ENCODE results near the gene MANSC1. TPM values are rescaled to one million over a fixed set of nuclear protein-coding genes. Genes with fewer than 3 reads are reported as not detected.

MANSC1 gene
- total and polyA plus RNA-seq, 10 of the 15 experiments (the other 5 are each of a cell fraction or from before 2014, with no cell fraction given), result 0.02 to 0.23 (median 0.11) TPM; not detected in 2

DNA sequence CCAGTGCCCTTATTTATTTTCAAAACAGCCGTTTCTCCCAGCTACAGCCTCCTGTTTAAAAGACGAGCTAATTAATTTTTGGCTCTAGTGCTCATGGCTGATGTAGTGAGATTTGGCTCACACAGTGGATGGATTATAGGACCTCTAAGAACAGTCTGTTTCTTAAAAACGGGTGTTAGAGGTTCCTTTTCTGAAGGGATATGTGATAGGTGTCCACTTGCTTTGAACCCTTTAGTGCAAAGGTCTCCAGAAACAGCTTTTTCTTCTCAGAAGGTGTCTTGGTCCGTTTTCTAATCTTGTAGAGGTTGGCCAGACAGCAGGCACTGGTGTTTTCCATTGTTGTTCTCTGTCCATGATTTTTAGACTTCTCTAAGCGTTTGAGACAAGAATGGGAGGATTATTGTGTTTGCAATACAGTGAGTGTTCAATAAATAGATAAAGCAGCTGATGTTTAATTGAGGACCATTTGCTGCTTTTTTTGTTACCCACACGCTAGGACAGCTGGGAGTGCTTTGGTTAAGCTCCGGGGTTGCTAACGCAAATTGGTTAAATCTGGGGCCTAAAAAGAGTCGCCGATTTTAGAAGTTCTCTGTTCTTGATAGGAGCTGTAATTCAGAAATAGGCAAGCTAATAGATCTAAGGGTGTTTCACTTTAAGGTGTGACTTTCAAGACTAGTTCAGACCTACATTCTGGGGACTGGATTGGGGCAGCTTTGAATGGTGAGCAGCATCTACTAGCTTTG, 7.8 kb upstream of the MANSC1 start (continued):
- TF ChIP-seq, protein P1, sequence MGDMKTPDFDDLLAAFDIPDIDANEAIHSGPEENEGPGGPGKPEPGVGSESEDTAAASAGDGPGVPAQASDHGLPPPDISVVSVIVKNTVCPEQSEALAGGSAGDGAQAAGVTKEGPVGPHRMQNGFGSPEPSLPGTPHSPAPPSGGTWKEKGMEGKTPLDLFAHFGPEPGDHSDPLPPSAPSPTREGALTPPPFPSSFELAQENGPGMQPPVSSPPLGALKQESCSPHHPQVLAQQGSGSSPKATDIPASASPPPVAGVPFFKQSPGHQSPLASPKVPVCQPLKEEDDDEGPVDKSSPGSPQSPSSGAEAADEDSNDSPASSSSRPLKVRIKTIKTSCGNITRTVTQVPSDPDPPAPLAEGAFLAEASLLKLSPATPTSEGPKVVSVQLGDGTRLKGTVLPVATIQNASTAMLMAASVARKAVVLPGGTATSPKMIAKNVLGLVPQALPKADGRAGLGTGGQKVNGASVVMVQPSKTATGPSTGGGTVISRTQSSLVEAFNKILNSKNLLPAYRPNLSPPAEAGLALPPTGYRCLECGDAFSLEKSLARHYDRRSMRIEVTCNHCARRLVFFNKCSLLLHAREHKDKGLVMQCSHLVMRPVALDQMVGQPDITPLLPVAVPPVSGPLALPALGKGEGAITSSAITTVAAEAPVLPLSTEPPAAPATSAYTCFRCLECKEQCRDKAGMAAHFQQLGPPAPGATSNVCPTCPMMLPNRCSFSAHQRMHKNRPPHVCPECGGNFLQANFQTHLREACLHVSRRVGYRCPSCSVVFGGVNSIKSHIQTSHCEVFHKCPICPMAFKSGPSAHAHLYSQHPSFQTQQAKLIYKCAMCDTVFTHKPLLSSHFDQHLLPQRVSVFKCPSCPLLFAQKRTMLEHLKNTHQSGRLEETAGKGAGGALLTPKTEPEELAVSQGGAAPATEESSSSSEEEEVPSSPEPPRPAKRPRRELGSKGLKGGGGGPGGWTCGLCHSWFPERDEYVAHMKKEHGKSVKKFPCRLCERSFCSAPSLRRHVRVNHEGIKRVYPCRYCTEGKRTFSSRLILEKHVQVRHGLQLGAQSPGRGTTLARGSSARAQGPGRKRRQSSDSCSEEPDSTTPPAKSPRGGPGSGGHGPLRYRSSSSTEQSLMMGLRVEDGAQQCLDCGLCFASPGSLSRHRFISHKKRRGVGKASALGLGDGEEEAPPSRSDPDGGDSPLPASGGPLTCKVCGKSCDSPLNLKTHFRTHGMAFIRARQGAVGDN (IDR thresholded peaks at IDR 0.05), result peak; percentile 68; the same call in 1 of the 2 replicates
- 0 out of 2 replicates have a peak, but pooled peaks have one; percentile 16 for TF ChIP-seq FOXM1 (IDR thresholded peaks at IDR 0.05; ENCODE audit: low read depth, low read length)
- TF ChIP-seq SMC3 (IDR thresholded peaks at IDR 0.05; ENCODE audit: borderline replicate concordance, low read length), result 0 out of 2 replicates have a peak, but pooled peaks have one; percentile 4
- 0 out of 4 replicates have a peak, but pooled peaks of 1 of the 2 experiments have one; percentile 19 for TF ChIP-seq EP300 (IDR thresholded peaks at IDR 0.05; ENCODE audit: borderline replicate concordance in 1 of 2, control insufficient read depth in 1 of 2, low read depth in 2 of 2, low read length in 2 of 2)
- 0 out of 2 replicates have a peak, but pooled peaks have one; percentile 43 for TF ChIP-seq LARP7 (IDR thresholded peaks at IDR 0.05)
- TF ChIP-seq MTA2 (IDR thresholded peaks at IDR 0.05; ENCODE audit: low read depth), result peak; percentile 14; the same call in 1 of the 2 replicates
- no peak for TF ChIP-seq PAX5 (IDR thresholded peaks at IDR 0.05; ENCODE audit: borderline replicate concordance, low read depth, low read length)
- no peak for TF ChIP-seq NFYB (IDR thresholded peaks at IDR 0.05; ENCODE audit: insufficient read depth, low read depth, low read length)
- TF ChIP-seq SIN3A (IDR thresholded peaks at IDR 0.05; ENCODE audit: low read depth, low read length), result 0 out of 2 replicates have a peak, but pooled peaks have one; percentile 10
- 0 out of 4 replicates have a peak, but pooled peaks of 1 of the 2 experiments have one; percentile 4 for TF ChIP-seq BHLHE40 (IDR thresholded peaks at IDR 0.05; ENCODE audit: borderline replicate concordance in 1 of 2, low read depth in 2 of 2, low read length in 1 of 2)
- TF ChIP-seq SMAD5 (IDR thresholded peaks at IDR 0.05; ENCODE audit: low read depth), result no peak

Data from GM12878 (cell line).